H1 (cell line): ENCODE data around the gene BDKRB1. TPM values are rescaled to one million over a fixed set of nuclear protein-coding genes. Genes with fewer than 3 reads are reported as not detected.

ENCODE experiments used
- CHD1 ChIP-seq: IDR thresholded peaks from 2 replicates; pipeline ENCODE4 v1.6.1; 2012; ENCODE audit warnings: low read depth, low read length, improper control_type of control experiment
- GTF2F1 ChIP-seq: IDR thresholded peaks from 2 replicates; pipeline ENCODE4 v1.6.1; 2012; ENCODE audit warnings: low read depth, low read length, improper control_type of control experiment, borderline replicate concordance
- RFX5 ChIP-seq: IDR thresholded peaks from 2 replicates; pipeline ENCODE4 v1.6.1; 2011; ENCODE audit warnings: low read depth, low read length, improper control_type of control experiment, borderline replicate concordance
- TAF1 ChIP-seq: IDR thresholded peaks from 2 replicates; pipeline ENCODE4 v1.6.1; 2011; ENCODE audit warnings: mild to moderate bottlenecking, low read depth, low read length
- polyA plus RNA-seq, 7 experiments: library from polyadenylated mRNA; depleted of rRNA in 3 of 7; stranded (reverse) in 5 of 7; unstranded in 2 of 7; fragments of >200 nt in 5 of 7; fragments of 200-250 nt in 2 of 7; gene quantifications; 1 replicate in 5 of 7; 2 replicates in 1 of 7; 4 replicates in 1 of 7; pipeline versions ENCODE4 v1.2.1 to v1.2.3, GENCODE V29; 2011 to 2013; ENCODE audit warnings: missing spikeins in 2 of 7, mixed read lengths in 2 of 7
- total RNA-seq: library from RNA; stranded (reverse); fragmentation: NEBNext Ultra II Directional; extraction: Animal tissue kit (Norgen Biotek cat#: 25700); gene quantifications from 2 replicates; pipeline ENCODE4 v1.2.1, GENCODE V29; 2021
- TF ChIP-seq, protein P1 (sequence below): fragments of 300-600 bp; sonication (generic); IDR thresholded peaks from 2 replicates; pipeline ENCODE4 v1.7.1; 2012; ENCODE audit warnings: low read length, moderate library complexity, mild to moderate bottlenecking, inconsistent platforms; ENCODE audit not compliant: insufficient replicate concordance

The BDKRB1 gene
- total and polyA plus RNA-seq, 2 of the 8 experiments (the other 6 are each of a cell fraction or from before 2014, with no cell fraction given), result 0.27 TPM; not detected in 1

GRCh38 chr14:96224480-96225096 is 31.4 kb upstream of the BDKRB1 start (continued):
- TF ChIP-seq, protein P1, sequence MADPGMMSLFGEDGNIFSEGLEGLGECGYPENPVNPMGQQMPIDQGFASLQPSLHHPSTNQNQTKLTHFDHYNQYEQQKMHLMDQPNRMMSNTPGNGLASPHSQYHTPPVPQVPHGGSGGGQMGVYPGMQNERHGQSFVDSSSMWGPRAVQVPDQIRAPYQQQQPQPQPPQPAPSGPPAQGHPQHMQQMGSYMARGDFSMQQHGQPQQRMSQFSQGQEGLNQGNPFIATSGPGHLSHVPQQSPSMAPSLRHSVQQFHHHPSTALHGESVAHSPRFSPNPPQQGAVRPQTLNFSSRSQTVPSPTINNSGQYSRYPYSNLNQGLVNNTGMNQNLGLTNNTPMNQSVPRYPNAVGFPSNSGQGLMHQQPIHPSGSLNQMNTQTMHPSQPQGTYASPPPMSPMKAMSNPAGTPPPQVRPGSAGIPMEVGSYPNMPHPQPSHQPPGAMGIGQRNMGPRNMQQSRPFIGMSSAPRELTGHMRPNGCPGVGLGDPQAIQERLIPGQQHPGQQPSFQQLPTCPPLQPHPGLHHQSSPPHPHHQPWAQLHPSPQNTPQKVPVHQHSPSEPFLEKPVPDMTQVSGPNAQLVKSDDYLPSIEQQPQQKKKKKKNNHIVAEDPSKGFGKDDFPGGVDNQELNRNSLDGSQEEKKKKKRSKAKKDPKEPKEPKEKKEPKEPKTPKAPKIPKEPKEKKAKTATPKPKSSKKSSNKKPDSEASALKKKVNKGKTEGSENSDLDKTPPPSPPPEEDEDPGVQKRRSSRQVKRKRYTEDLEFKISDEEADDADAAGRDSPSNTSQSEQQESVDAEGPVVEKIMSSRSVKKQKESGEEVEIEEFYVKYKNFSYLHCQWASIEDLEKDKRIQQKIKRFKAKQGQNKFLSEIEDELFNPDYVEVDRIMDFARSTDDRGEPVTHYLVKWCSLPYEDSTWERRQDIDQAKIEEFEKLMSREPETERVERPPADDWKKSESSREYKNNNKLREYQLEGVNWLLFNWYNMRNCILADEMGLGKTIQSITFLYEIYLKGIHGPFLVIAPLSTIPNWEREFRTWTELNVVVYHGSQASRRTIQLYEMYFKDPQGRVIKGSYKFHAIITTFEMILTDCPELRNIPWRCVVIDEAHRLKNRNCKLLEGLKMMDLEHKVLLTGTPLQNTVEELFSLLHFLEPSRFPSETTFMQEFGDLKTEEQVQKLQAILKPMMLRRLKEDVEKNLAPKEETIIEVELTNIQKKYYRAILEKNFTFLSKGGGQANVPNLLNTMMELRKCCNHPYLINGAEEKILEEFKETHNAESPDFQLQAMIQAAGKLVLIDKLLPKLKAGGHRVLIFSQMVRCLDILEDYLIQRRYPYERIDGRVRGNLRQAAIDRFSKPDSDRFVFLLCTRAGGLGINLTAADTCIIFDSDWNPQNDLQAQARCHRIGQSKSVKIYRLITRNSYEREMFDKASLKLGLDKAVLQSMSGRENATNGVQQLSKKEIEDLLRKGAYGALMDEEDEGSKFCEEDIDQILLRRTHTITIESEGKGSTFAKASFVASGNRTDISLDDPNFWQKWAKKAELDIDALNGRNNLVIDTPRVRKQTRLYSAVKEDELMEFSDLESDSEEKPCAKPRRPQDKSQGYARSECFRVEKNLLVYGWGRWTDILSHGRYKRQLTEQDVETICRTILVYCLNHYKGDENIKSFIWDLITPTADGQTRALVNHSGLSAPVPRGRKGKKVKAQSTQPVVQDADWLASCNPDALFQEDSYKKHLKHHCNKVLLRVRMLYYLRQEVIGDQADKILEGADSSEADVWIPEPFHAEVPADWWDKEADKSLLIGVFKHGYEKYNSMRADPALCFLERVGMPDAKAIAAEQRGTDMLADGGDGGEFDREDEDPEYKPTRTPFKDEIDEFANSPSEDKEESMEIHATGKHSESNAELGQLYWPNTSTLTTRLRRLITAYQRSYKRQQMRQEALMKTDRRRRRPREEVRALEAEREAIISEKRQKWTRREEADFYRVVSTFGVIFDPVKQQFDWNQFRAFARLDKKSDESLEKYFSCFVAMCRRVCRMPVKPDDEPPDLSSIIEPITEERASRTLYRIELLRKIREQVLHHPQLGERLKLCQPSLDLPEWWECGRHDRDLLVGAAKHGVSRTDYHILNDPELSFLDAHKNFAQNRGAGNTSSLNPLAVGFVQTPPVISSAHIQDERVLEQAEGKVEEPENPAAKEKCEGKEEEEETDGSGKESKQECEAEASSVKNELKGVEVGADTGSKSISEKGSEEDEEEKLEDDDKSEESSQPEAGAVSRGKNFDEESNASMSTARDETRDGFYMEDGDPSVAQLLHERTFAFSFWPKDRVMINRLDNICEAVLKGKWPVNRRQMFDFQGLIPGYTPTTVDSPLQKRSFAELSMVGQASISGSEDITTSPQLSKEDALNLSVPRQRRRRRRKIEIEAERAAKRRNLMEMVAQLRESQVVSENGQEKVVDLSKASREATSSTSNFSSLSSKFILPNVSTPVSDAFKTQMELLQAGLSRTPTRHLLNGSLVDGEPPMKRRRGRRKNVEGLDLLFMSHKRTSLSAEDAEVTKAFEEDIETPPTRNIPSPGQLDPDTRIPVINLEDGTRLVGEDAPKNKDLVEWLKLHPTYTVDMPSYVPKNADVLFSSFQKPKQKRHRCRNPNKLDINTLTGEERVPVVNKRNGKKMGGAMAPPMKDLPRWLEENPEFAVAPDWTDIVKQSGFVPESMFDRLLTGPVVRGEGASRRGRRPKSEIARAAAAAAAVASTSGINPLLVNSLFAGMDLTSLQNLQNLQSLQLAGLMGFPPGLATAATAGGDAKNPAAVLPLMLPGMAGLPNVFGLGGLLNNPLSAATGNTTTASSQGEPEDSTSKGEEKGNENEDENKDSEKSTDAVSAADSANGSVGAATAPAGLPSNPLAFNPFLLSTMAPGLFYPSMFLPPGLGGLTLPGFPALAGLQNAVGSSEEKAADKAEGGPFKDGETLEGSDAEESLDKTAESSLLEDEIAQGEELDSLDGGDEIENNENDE, result no peak
- TF ChIP-seq CHD1 (no peak), GTF2F1 (no peak), TAF1 (no peak), RFX5 (no peak)
